ENCODE data around the gene TEX22. TPM values are rescaled to one million over a fixed set of nuclear protein-coding genes. Genes with fewer than 3 reads are reported as not detected.
A peak's percentile ranks its signal among the peaks of the same experiment; 100 is the strongest.

TEX22 gene
- total RNA-seq, 2 experiments from 2014 or later: 6.4 to 6.9 TPM

- Mint-ChIP-seq H3K9me3 (no peaks in the 10 kb centered on the region), H3K4me1 (peaks cover 12% of the 10 kb centered on the region), H3K4me3 (no peak overlapping the region), H3K27ac (no peak overlapping the region), H3K27me3 (no peaks in the 10 kb centered on the region), H3K36me3 (peaks cover 3% of the 10 kb centered on the region)
- ATAC-seq (ENCODE audit: low read depth) (no peak), DNase-seq (no peak)
- POLR2A ChIA-PET: no interaction called here
Observed at GRCh38 chr14:105374389-105374788, 23.9 kb upstream of the TEX22 start.

- Mint-ChIP-seq H3K4me1 (peaks cover 12% of the 10 kb centered on the region), H3K27ac (peak overlapping the region; percentile 90), H3K4me3 (peak overlapping the region; percentile 68), H3K27me3 (no peaks in the 10 kb centered on the region), H3K36me3 (peaks cover 3% of the 10 kb centered on the region), H3K9me3 (no peaks in the 10 kb centered on the region)
- DNase-seq (peak; percentile 51), ATAC-seq (ENCODE audit: low read depth) (peak; percentile 69)
- POLR2A ChIA-PET: interaction anchor here (0.6 to 1.5 kb wide), 5 partner anchors 23 to 153 kb away, joined by 3 to 6 read pairs (median 3); partner anchors contain the start of gene TEX22
Observed at GRCh38 chr14:105375635-105376057, 22.7 kb upstream of the TEX22 start.

- H3K27me3 Mint-ChIP-seq: no peaks in the 10 kb centered on the region
- ATAC-seq (ENCODE audit: low read depth): no peak
- peaks cover 10% of the 10 kb centered on the region for H3K4me1 Mint-ChIP-seq
- no peak for DNase-seq
- H3K36me3 Mint-ChIP-seq: peaks cover 3% of the 10 kb centered on the region
- no peak overlapping the region for H3K27ac Mint-ChIP-seq
- no peaks in the 10 kb centered on the region for H3K9me3 Mint-ChIP-seq
- POLR2A ChIA-PET: interaction anchor here (1.5 kb wide), 1 partner anchor 152 kb away, joined by 6 read pairs; no protein-coding TSS in a partner anchor
- no peak overlapping the region for H3K4me3 Mint-ChIP-seq
Observed at GRCh38 chr14:105376521-105377440, 21.6 kb upstream of the TEX22 start.

- Mint-ChIP-seq H3K4me1 (peaks cover 10% of the 10 kb centered on the region), H3K4me3 (no peak overlapping the region), H3K9me3 (no peaks in the 10 kb centered on the region), H3K27ac (no peak overlapping the region), H3K36me3 (peaks cover 3% of the 10 kb centered on the region), H3K27me3 (no peaks in the 10 kb centered on the region)
- POLR2A ChIA-PET: no interaction called here
- ATAC-seq (ENCODE audit: low read depth) (no peak), DNase-seq (no peak)
Observed at GRCh38 chr14:105377555-105378182, 20.7 kb upstream of the TEX22 start.

- ATAC-seq (ENCODE audit: low read depth) (no peak), DNase-seq (no peak)
- Mint-ChIP-seq H3K36me3 (peaks cover 3% of the 10 kb centered on the region), H3K27ac (no peak overlapping the region), H3K4me3 (no peak overlapping the region), H3K4me1 (peaks cover 10% of the 10 kb centered on the region), H3K27me3 (no peaks in the 10 kb centered on the region), H3K9me3 (no peaks in the 10 kb centered on the region)
- POLR2A ChIA-PET: no interaction called here
Observed at GRCh38 chr14:105378199-105378598, 20.1 kb upstream of the TEX22 start.

GRCh38 chr14:105378873-105379685 lies 19.3 kb upstream of the TEX22 start:
- H3K27ac Mint-ChIP-seq: no peak overlapping the region
- DNase-seq (no peak), ATAC-seq (ENCODE audit: low read depth) (no peak)
- peaks cover 5% of the 10 kb centered on the region for H3K36me3 Mint-ChIP-seq
- no peaks in the 10 kb centered on the region for H3K9me3 Mint-ChIP-seq
- H3K27me3 Mint-ChIP-seq: no peaks in the 10 kb centered on the region
- H3K4me3 Mint-ChIP-seq: no peak overlapping the region
- POLR2A ChIA-PET: no interaction called here
- H3K4me1 Mint-ChIP-seq: peaks cover 10% of the 10 kb centered on the region

GRCh38 chr14:105379946-105380345 lies 18.4 kb upstream of the TEX22 start:
- ATAC-seq (ENCODE audit: low read depth) (no peak), DNase-seq (no peak)
- no peaks in the 10 kb centered on the region for H3K9me3 Mint-ChIP-seq
- POLR2A ChIA-PET: no interaction called here
- peaks cover 10% of the 10 kb centered on the region for H3K4me1 Mint-ChIP-seq
- H3K36me3 Mint-ChIP-seq: peaks cover 5% of the 10 kb centered on the region
- no peak overlapping the region for H3K27ac Mint-ChIP-seq
- no peak overlapping the region for H3K4me3 Mint-ChIP-seq
- no peaks in the 10 kb centered on the region for H3K27me3 Mint-ChIP-seq

GRCh38 chr14:105380756-105381155 lies 17.6 kb upstream of the TEX22 start:
- ATAC-seq (ENCODE audit: low read depth): no peak
- H3K27me3 Mint-ChIP-seq: no peaks in the 10 kb centered on the region

GRCh38 chr14:105381446-105382342 lies 16.6 kb upstream of the TEX22 start:
- no peaks in the 10 kb centered on the region for H3K9me3 Mint-ChIP-seq
- POLR2A ChIA-PET: no interaction called here
- no peaks in the 10 kb centered on the region for H3K27me3 Mint-ChIP-seq

More at GRCh38 chr14:105380756-105381155, 17.6 kb upstream of the TEX22 start:
- H3K9me3 Mint-ChIP-seq: no peaks in the 10 kb centered on the region
- no peak overlapping the region for H3K27ac Mint-ChIP-seq
- H3K4me3 Mint-ChIP-seq: no peak overlapping the region
- peaks cover 5% of the 10 kb centered on the region for H3K4me1 Mint-ChIP-seq
- POLR2A ChIA-PET: no interaction called here
- no peak for DNase-seq
- peaks cover 4% of the 10 kb centered on the region for H3K36me3 Mint-ChIP-seq

GRCh38 chr14:105382343-105383082 lies 15.8 kb upstream of the TEX22 start:
- Mint-ChIP-seq H3K27ac (no peak overlapping the region), H3K9me3 (no peaks in the 10 kb centered on the region), H3K27me3 (no peaks in the 10 kb centered on the region), H3K36me3 (peaks cover 2% of the 10 kb centered on the region), H3K4me3 (no peak overlapping the region), H3K4me1 (no peaks in the 10 kb centered on the region)
- POLR2A ChIA-PET: no interaction called here
- DNase-seq: no peak
- no peak for ATAC-seq (ENCODE audit: low read depth)

More at GRCh38 chr14:105381446-105382342, 16.6 kb upstream of the TEX22 start:
- Mint-ChIP-seq H3K4me1 (no peaks in the 10 kb centered on the region), H3K4me3 (no peak overlapping the region), H3K36me3 (peaks cover 2% of the 10 kb centered on the region), H3K27ac (no peak overlapping the region)
- ATAC-seq (ENCODE audit: low read depth) (no peak), DNase-seq (no peak)

- Mint-ChIP-seq H3K4me1 (no peaks in the 10 kb centered on the region), H3K27me3 (no peaks in the 10 kb centered on the region), H3K9me3 (no peaks in the 10 kb centered on the region), H3K36me3 (peaks cover 2% of the 10 kb centered on the region), H3K4me3 (no peak overlapping the region), H3K27ac (no peak overlapping the region)
- POLR2A ChIA-PET: no interaction called here
- ATAC-seq (ENCODE audit: low read depth) (no peak), DNase-seq (no peak)
Observed at GRCh38 chr14:105383083-105383730, 15.1 kb upstream of the TEX22 start.
